HCT116 (cell line): ENCODE data around the gene SLC5A4. TPM values are rescaled to one million over a fixed set of nuclear protein-coding genes. Genes with fewer than 3 reads are reported as not detected.

Experiments
- ATAC-seq: fragments of 200-7000 bp; cut with Tn5 transposase; 2 replicates; pipeline ENCODE4 v1.9.1; 2020; ENCODE audit warnings: mild to moderate bottlenecking, moderate library complexity
- BruUV-seq: library from RNA; stranded (reverse); fragments of 400-500 nt; replicated peaks from 2 replicates; lab custom pipeline; 2021; lab: Mats Ljungman, UMichigan
- CTCF ChIA-PET: fragments of 300-600 bp; sonication (Branson Sonifier 250); formaldehyde crosslinking; loops from one replicate; lab custom pipeline; 2021; ENCODE audit warnings: antibody characterized with exemption; lab: Charles Lee
- POLR2A ChIA-PET: fragments of 300-600, 350-600 bp; sonication (Branson Sonifier 250); formaldehyde crosslinking; loops from one replicate; lab custom pipeline; 2021; ENCODE audit warnings: antibody characterized with exemption; lab: Charles Lee
- RAD21 ChIA-PET, 2 experiments: fragments of 300-600 bp; sonication (Branson Sonifier 250); formaldehyde crosslinking; loops; one replicate each; lab custom pipeline; 2023; ENCODE audit warnings: low total read pairs in 2 of 2; ENCODE audit not compliant: uncharacterized antibody in 2 of 2, unreplicated experiment in 2 of 2, low non-redundant PET in 1 of 2; lab: Charles Lee
- DNase-seq: peaks from one replicate; pipeline ENCODE4 v3.0.0-alpha.2; 2010; ENCODE audit warnings: low read depth, low spot score
- H2AFZ ChIP-seq: fragments of 200-600 bp; shearing (Covaris generic), sonication (generic); 2 replicates; pipeline ENCODE4 v1.6.1; 2017; ENCODE audit warnings: low read depth, mixed run types, mixed read lengths, antibody characterized with exemption, low read length; ENCODE audit not compliant: poor library complexity, severe bottlenecking
- H3K27ac ChIP-seq: 2 replicates; pipeline ENCODE4 v1.5.1; 2012; ENCODE audit warnings: low read depth, low read length
- H3K27me3 ChIP-seq: fragments of 200-600 bp; sonication (generic); 2 replicates; pipeline ENCODE4 v1.6.1; 2016; ENCODE audit warnings: mixed run types, low read length, mixed read lengths; ENCODE audit not compliant: insufficient read depth
- H3K36me3 ChIP-seq, 2 experiments: fragments of 200-500 bp in 1 of 2; fragments of 200-600 bp in 1 of 2; sonication (Bioruptor generic) in 1 of 2; sonication (generic) in 1 of 2; 2 replicates each; pipeline versions ENCODE4 v1.5.1 to v1.6.1; 2014 to 2016; ENCODE audit warnings: low read length in 2 of 2, inconsistent platforms in 1 of 2, mixed read lengths in 1 of 2, mixed run types in 1 of 2; ENCODE audit not compliant: insufficient read depth in 2 of 2, control insufficient read depth in 1 of 2
- H3K4me1 ChIP-seq, 2 experiments: fragments of 200-600 bp in 1 of 2; sonication (generic) in 1 of 2; 2 replicates each; pipeline versions ENCODE4 v1.5.1 to v1.6.1; 2012 to 2017; ENCODE audit warnings: low read length in 2 of 2, inconsistent platforms in 1 of 2, mild to moderate bottlenecking in 1 of 2, mixed read lengths in 1 of 2, mixed run types in 1 of 2, moderate library complexity in 1 of 2; ENCODE audit not compliant: insufficient read depth in 2 of 2, control insufficient read depth in 1 of 2
- H3K4me2 ChIP-seq: fragments of 200-600 bp; sonication (generic); 2 replicates; pipeline ENCODE4 v1.6.1; 2017; ENCODE audit warnings: mixed run types, low read length, mixed read lengths
- H3K4me3 ChIP-seq, 2 experiments: fragments of 200-600 bp in 1 of 2; sonication (generic) in 1 of 2; replicated peaks in 1 of 2; 2 replicates each; pipeline ENCODE4 v1.5.1; 2011 to 2016; ENCODE audit warnings: low read length in 2 of 2, control low read depth in 1 of 2, low read depth in 1 of 2, mild to moderate bottlenecking in 1 of 2, mixed read lengths in 1 of 2, mixed run types in 1 of 2
- H3K79me2 ChIP-seq: fragments of 200-600 bp; sonication (generic); 2 replicates; pipeline ENCODE4 v1.6.1; 2017; ENCODE audit warnings: mild to moderate bottlenecking, mixed run types, low read length, moderate library complexity, mixed read lengths; ENCODE audit not compliant: insufficient read depth
- H3K9ac ChIP-seq: fragments of 200-600 bp; sonication (generic); 2 replicates; pipeline ENCODE4 v1.6.1; 2016; ENCODE audit warnings: low read length, mixed read lengths
- H3K9me2 ChIP-seq: fragments of 200-600 bp; sonication (generic), shearing (Covaris generic); 2 replicates; pipeline ENCODE4 v1.6.1; 2017; ENCODE audit warnings: mixed run types, mild to moderate bottlenecking, moderate library complexity; ENCODE audit not compliant: insufficient read depth
- H3K9me3 ChIP-seq, 2 experiments: fragments of 200-500 bp in 1 of 2; fragments of 200-600 bp in 1 of 2; sonication (Bioruptor generic) in 1 of 2; sonication (generic) in 1 of 2; 2 replicates each; pipeline ENCODE4 v1.6.1; 2014 to 2017; ENCODE audit warnings: low read length in 2 of 2, mixed read lengths in 2 of 2, inconsistent platforms in 1 of 2, low read depth in 1 of 2, mild to moderate bottlenecking in 1 of 2, mixed run types in 1 of 2, moderate library complexity in 1 of 2; ENCODE audit not compliant: control insufficient read depth in 1 of 2, insufficient read depth in 1 of 2
- H4K20me1 ChIP-seq: fragments of 200-600 bp; sonication (generic), shearing (Covaris generic); 2 replicates; pipeline ENCODE4 v1.6.1; 2017; ENCODE audit warnings: mixed run types, mild to moderate bottlenecking, moderate library complexity; ENCODE audit not compliant: insufficient read depth
- ATF3 ChIP-seq: IDR thresholded peaks from 2 replicates; pipeline ENCODE4 v1.6.1; 2012
- CBX3 ChIP-seq: IDR thresholded peaks from 2 replicates; pipeline ENCODE4 v1.6.1; 2012; ENCODE audit warnings: low read depth
- CTCF ChIP-seq, 3 experiments: fragments of 200-600 bp in 1 of 3; sonication (generic) in 1 of 3; IDR thresholded peaks in 2 of 3; conservative IDR thresholded peaks in 1 of 3; 2 replicates each; pipeline ENCODE4 v1.5.1; 2012 to 2017; ENCODE audit warnings: low read depth in 2 of 3, low read length in 2 of 3, antibody characterized with exemption in 1 of 3, borderline replicate concordance in 1 of 3, control low read depth in 1 of 3, mild to moderate bottlenecking in 1 of 3, mixed read lengths in 1 of 3, mixed run types in 1 of 3, moderate library complexity in 1 of 3; ENCODE audit not compliant: insufficient read depth in 1 of 3
- EGR1 ChIP-seq: IDR thresholded peaks from 2 replicates; pipeline ENCODE4 v1.6.1; 2012; ENCODE audit warnings: low read depth
- ELF1 ChIP-seq: IDR thresholded peaks from 2 replicates; pipeline ENCODE4 v1.6.1; 2012; ENCODE audit warnings: low read depth, borderline replicate concordance
- FOSL1 ChIP-seq: IDR thresholded peaks from 2 replicates; pipeline ENCODE4 v1.6.1; 2012; ENCODE audit warnings: low read depth
- MAX ChIP-seq: IDR thresholded peaks from 2 replicates; pipeline ENCODE4 v1.6.1; 2012
- POLR2AphosphoS5 ChIP-seq: IDR thresholded peaks from 2 replicates; pipeline ENCODE4 v1.6.1; 2011; ENCODE audit warnings: mild to moderate bottlenecking, low read depth, low read length, moderate library complexity
- SP1 ChIP-seq: IDR thresholded peaks from 2 replicates; pipeline ENCODE4 v1.6.1; 2012; ENCODE audit warnings: low read depth
- TCF7L2 ChIP-seq: IDR thresholded peaks from 2 replicates; pipeline ENCODE4 v1.7.0; 2011; ENCODE audit warnings: borderline replicate concordance, inconsistent platforms; ENCODE audit not compliant: insufficient read depth, insufficient read length; ENCODE audit errors: extremely low read depth
- ZBTB33 ChIP-seq: IDR thresholded peaks from 2 replicates; pipeline ENCODE4 v1.6.1; 2011; ENCODE audit warnings: mild to moderate bottlenecking, low read length, moderate library complexity; ENCODE audit not compliant: insufficient replicate concordance; ENCODE audit errors: extremely low read depth
- ZNF274 ChIP-seq: fragments of 200-500 bp; sonication (Bioruptor generic); IDR thresholded peaks from 2 replicates; pipeline ENCODE4 v1.6.1; 2014; ENCODE audit warnings: mild to moderate bottlenecking, low read depth, low read length, inconsistent platforms
- intact Hi-C: fragments of 100-400 bp; cut with micrococcal nuclease; formaldehyde crosslinking; loops from 2 replicates; pipeline ENCODE4 v1.10.0; 2022
- total RNA-seq: library from RNA; stranded (reverse); gene quantifications from one replicate; pipeline ENCODE4 v1.2.1, GENCODE V29; 2021; ENCODE audit not compliant: unreplicated experiment

The SLC5A4 gene
- total RNA-seq, 1 experiment from 2014 or later = 0.22 TPM

- Histone ChIP-seq H3K9ac (no peak overlapping the region), H3K27me3 (no peaks in the 10 kb centered on the region), H3K36me3 (no peaks in the 10 kb centered on the region)
- RAD21 ChIA-PET = no interaction called here
- DNase-seq = no peak
- TF ChIP-seq CTCF (IDR thresholded peaks at IDR 0.05 in 2 of 3, conservative IDR thresholded peaks at IDR 0.05 in 1 of 3; ENCODE audit: borderline replicate concordance in 1 of 3, insufficient read depth in 1 of 3, low read depth in 2 of 3, low read length in 2 of 3) (no peak), ELF1 (no peak), SP1 (no peak), MAX (no peak), TCF7L2 (no peak), ATF3 (no peak), CBX3 (no peak), EGR1 (no peak), ZNF274 (no peak), ZBTB33 (no peak), FOSL1 (no peak), POLR2AphosphoS5 (no peak)
- TF ChIP-seq, all 23 proteins: peak for 0
- H4K20me1 ChIP-seq = no peaks in the 10 kb centered on the region
- no peaks in the 10 kb centered on the region for H3K9me3 ChIP-seq
- H3K4me1 ChIP-seq = peaks cover 0 to 3% of the 10 kb centered on the region in 2 experiments; a peak in 1 of 4 replicates
- no peak overlapping the region for H3K27ac ChIP-seq
- no peaks in the 10 kb centered on the region for H3K79me2 ChIP-seq
- no peaks in the 10 kb centered on the region for H3K9me2 ChIP-seq
- no peak for ATAC-seq
- ChIA-PET POLR2A (no interaction called here), CTCF (no interaction called here)
- H3K4me2 ChIP-seq = no peak overlapping the region
- H2AFZ ChIP-seq = no peak overlapping the region
- BruUV-seq = no TSS peak
- H3K4me3 ChIP-seq = no peak overlapping the region
- intact Hi-C loops = no loop called here
These were observed 17.2 kb downstream of the SLC5A4 start for GRCh38 chr22:32237906-32238305.
